ENCODE measurements around the gene SORL1. TPM values are rescaled to one million over a fixed set of nuclear protein-coding genes. Genes with fewer than 3 reads are reported as not detected.

SORL1 gene
- total RNA-seq, 1 donor from 2014 or later: 4.6 TPM

DNA sequence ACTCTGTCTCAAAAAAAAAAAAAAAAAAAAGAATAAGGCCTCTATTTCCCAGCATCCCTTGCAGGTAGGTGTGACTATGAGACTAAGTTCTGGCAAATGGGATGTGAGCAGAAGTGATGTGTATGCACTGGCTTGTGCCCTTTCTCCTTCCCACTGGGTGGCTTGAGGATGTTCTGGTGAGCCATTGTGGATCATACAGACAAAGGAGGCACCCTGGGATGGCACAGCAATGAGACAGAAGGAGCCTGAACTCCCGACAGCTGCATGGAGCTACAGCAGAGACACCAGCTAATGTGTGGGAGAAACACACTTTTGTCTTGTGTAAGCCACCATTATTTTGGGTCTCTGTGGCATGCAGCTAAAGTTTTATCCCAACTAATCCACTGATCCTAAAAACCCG, 10.6 kb upstream of the SORL1 start:
- no peak for TF ChIP-seq CTCF (IDR thresholded peaks at IDR 0.05; ENCODE audit: unreplicated experiment)
- no peaks in the 10 kb centered on the region for H3K9me3 Mint-ChIP-seq (ENCODE audit: unreplicated experiment)
- DNase-seq (ENCODE audit: low spot score): no peak
- H3K36me3 Mint-ChIP-seq (ENCODE audit: low read depth, unreplicated experiment): no peaks in the 10 kb centered on the region
- no peak overlapping the region for H3K27ac Mint-ChIP-seq (ENCODE audit: unreplicated experiment)
- H3K4me1 Mint-ChIP-seq (ENCODE audit: unreplicated experiment): peaks cover 22% of the 10 kb centered on the region
- H3K4me3 Mint-ChIP-seq (ENCODE audit: unreplicated experiment): no peak overlapping the region
- H3K27me3 Mint-ChIP-seq (ENCODE audit: unreplicated experiment): peaks cover 4% of the 10 kb centered on the region

DNA sequence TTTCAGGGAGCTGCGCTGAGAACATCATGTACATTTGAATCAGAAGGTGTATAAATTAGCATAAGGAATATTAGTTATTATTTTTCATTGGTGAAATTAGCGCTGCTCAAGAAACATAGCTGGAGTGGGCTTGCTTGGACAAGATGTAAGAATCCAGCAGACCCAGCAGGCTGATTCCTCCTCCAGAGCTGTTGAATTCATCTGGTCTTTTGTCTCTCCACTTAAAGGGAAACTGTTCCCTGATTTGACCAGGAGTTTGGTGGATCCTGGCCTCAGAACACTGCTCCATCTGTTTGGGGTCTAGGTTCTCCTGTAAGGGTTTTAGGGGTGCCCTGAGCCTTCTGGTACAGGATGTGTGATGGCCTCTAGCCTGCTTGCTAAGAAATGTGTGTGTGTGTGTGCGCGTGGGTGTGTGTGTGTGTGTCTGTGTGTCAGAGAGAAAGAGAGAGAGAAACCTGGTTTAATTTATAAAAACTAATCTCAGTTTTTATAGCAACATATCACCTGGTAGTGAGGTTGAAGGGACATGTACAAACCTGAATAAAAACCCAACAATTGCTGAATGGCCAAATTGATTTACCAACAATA, 8.3 kb upstream of the SORL1 start:
- DNase-seq (ENCODE audit: low spot score): no peak
- Mint-ChIP-seq H3K36me3 (ENCODE audit: low read depth, unreplicated experiment) (no peaks in the 10 kb centered on the region), H3K27ac (ENCODE audit: unreplicated experiment) (no peak overlapping the region), H3K4me3 (ENCODE audit: unreplicated experiment) (no peak overlapping the region), H3K9me3 (ENCODE audit: unreplicated experiment) (no peaks in the 10 kb centered on the region), H3K4me1 (ENCODE audit: unreplicated experiment) (peaks cover 11% of the 10 kb centered on the region), H3K27me3 (ENCODE audit: unreplicated experiment) (no peaks in the 10 kb centered on the region)
- no peak for TF ChIP-seq CTCF (IDR thresholded peaks at IDR 0.05; ENCODE audit: unreplicated experiment)

GRCh38 chr11:121444526-121444925, 7.6 kb upstream of the SORL1 start:
- Mint-ChIP-seq H3K27ac (ENCODE audit: unreplicated experiment) (no peak overlapping the region), H3K27me3 (ENCODE audit: unreplicated experiment) (no peaks in the 10 kb centered on the region), H3K9me3 (ENCODE audit: unreplicated experiment) (no peaks in the 10 kb centered on the region), H3K36me3 (ENCODE audit: low read depth, unreplicated experiment) (no peaks in the 10 kb centered on the region), H3K4me1 (ENCODE audit: unreplicated experiment) (peaks cover 11% of the 10 kb centered on the region), H3K4me3 (ENCODE audit: unreplicated experiment) (no peak overlapping the region)
- DNase-seq (ENCODE audit: low spot score): no peak
- no peak for TF ChIP-seq CTCF (IDR thresholded peaks at IDR 0.05; ENCODE audit: unreplicated experiment)

DNA sequence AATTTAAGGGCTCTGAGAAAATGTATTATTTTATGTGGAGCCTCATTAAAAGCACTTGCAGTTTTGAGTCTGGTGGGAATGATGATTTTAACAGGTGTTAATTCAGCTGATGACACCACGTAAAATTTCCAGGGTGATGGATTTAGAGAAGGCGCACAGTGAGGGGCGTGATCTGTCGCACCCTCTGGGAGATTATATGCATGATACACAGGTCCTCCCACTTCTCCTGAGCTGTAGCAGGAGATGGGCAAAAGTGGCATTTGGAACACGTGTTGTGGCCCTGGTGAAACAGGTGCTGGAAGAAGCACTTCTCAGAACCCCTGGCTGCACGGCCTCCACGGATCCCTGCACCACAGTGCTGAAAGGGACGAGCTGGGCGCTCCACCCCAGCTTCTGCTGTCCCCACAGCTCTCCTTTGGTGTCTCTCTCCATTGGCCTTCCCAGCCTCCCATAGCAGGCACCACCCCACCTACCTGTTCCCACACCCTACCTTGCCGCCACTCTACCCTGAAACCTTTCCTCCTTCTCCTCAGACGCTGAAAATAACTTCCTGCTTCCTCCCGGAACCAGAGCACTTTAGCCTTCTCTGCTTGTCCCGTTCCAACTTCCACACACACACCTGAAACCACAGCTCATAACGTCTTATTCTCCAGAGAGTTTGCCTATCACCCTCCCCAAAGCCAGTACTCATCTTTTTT, 6.9 kb upstream of the SORL1 start:
- DNase-seq (ENCODE audit: low spot score): no peak
- no peak for TF ChIP-seq CTCF (IDR thresholded peaks at IDR 0.05; ENCODE audit: unreplicated experiment)
- peaks cover 11% of the 10 kb centered on the region for H3K4me1 Mint-ChIP-seq (ENCODE audit: unreplicated experiment)

DNA sequence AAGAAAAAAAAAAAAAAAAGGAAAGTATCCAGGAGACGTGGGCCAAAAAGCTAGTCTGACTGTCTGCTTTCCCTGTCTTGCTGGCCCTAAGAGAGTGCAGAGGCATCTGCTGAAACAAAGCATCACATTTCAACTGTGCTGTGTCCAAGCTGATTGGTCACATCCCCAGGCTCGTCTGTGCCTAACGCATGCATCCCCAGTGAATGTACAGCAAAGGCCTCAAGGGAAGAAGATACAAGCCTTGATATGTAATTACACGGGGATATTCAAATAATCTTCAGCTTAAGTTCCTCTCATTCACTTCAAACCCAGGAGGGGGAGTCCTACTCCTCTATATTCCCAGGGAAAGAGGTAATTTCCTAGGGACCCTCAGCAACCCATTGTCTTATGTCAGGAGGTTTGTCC, 5.4 kb upstream of the SORL1 start:
- Mint-ChIP-seq H3K4me3 (ENCODE audit: unreplicated experiment) (no peak overlapping the region), H3K27ac (ENCODE audit: unreplicated experiment) (no peak overlapping the region), H3K9me3 (ENCODE audit: unreplicated experiment) (no peaks in the 10 kb centered on the region), H3K4me1 (ENCODE audit: unreplicated experiment) (peaks cover 14% of the 10 kb centered on the region), H3K36me3 (ENCODE audit: low read depth, unreplicated experiment) (no peaks in the 10 kb centered on the region), H3K27me3 (ENCODE audit: unreplicated experiment) (peaks cover 1% of the 10 kb centered on the region)
- DNase-seq (ENCODE audit: low spot score): no peak
- TF ChIP-seq CTCF (IDR thresholded peaks at IDR 0.05; ENCODE audit: unreplicated experiment): no peak

More for the DNA sequence above, 6.9 kb upstream of the SORL1 start:
- H3K27me3 Mint-ChIP-seq (ENCODE audit: unreplicated experiment): peaks cover 1% of the 10 kb centered on the region
- no peaks in the 10 kb centered on the region for H3K9me3 Mint-ChIP-seq (ENCODE audit: unreplicated experiment)
- H3K36me3 Mint-ChIP-seq (ENCODE audit: low read depth, unreplicated experiment): no peaks in the 10 kb centered on the region
- no peak overlapping the region for H3K27ac Mint-ChIP-seq (ENCODE audit: unreplicated experiment)
- H3K4me3 Mint-ChIP-seq (ENCODE audit: unreplicated experiment): no peak overlapping the region
